Measurements from ENCODE around the gene CRCP. TPM values are rescaled to one million over a fixed set of nuclear protein-coding genes. Genes with fewer than 3 reads are reported as not detected.

The CRCP gene
- total and polyA plus RNA-seq, 2 of the 13 experiments (the other 11 are each of a cell fraction or from before 2014, with no cell fraction given), result 22.7 to 31.0 TPM

GRCh38 chr7:66114743-66115649, at the start of gene CRCP (continued):
- TF ChIP-seq ZNF574 (CRISPR knock-in tag; IDR thresholded peaks at IDR 0.05), result peak; percentile 99
- no peak for TF ChIP-seq ZNF354B (CRISPR knock-in tag; IDR thresholded peaks at IDR 0.05)
- TF ChIP-seq, protein P1, sequence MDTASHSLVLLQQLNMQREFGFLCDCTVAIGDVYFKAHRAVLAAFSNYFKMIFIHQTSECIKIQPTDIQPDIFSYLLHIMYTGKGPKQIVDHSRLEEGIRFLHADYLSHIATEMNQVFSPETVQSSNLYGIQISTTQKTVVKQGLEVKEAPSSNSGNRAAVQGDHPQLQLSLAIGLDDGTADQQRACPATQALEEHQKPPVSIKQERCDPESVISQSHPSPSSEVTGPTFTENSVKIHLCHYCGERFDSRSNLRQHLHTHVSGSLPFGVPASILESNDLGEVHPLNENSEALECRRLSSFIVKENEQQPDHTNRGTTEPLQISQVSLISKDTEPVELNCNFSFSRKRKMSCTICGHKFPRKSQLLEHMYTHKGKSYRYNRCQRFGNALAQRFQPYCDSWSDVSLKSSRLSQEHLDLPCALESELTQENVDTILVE (CRISPR knock-in tag; IDR thresholded peaks at IDR 0.05), result peak; percentile 28; the same call in 1 of the 2 replicates
- TF ChIP-seq ZNF7 (CRISPR knock-in tag; IDR thresholded peaks at IDR 0.05), result no peak
- no peak for TF ChIP-seq NFE2L2 (IDR thresholded peaks at IDR 0.05; ENCODE audit: low read length)
- 0 out of 2 replicates have a peak, but pooled peaks have one; percentile 82 for TF ChIP-seq ZNF274 (CRISPR knock-in tag; IDR thresholded peaks at IDR 0.05)
- peak; percentile 55 for TF ChIP-seq KDM5A (IDR thresholded peaks at IDR 0.05; ENCODE audit: borderline replicate concordance, low read length)
- no peak; the same call in 1 of the 2 replicates for TF ChIP-seq ZNF839 (CRISPR knock-in tag; IDR thresholded peaks at IDR 0.05; ENCODE audit: borderline replicate concordance)
- no peak for TF ChIP-seq ZNF383 (CRISPR knock-in tag; IDR thresholded peaks at IDR 0.05; ENCODE audit: borderline replicate concordance)
- TF ChIP-seq DRAP1 (CRISPR knock-in tag; IDR thresholded peaks at IDR 0.05), result peak; percentile 90
- TF ChIP-seq HES4 (CRISPR knock-in tag; IDR thresholded peaks at IDR 0.05; ENCODE audit: borderline replicate concordance), result no peak
- peak; percentile 95 for TF ChIP-seq ZNF501 (CRISPR knock-in tag; IDR thresholded peaks at IDR 0.05)
- TF ChIP-seq ZSCAN22 (CRISPR knock-in tag; IDR thresholded peaks at IDR 0.05), result peak; percentile 58; the same call in 1 of the 2 replicates
- TF ChIP-seq, protein P2, sequence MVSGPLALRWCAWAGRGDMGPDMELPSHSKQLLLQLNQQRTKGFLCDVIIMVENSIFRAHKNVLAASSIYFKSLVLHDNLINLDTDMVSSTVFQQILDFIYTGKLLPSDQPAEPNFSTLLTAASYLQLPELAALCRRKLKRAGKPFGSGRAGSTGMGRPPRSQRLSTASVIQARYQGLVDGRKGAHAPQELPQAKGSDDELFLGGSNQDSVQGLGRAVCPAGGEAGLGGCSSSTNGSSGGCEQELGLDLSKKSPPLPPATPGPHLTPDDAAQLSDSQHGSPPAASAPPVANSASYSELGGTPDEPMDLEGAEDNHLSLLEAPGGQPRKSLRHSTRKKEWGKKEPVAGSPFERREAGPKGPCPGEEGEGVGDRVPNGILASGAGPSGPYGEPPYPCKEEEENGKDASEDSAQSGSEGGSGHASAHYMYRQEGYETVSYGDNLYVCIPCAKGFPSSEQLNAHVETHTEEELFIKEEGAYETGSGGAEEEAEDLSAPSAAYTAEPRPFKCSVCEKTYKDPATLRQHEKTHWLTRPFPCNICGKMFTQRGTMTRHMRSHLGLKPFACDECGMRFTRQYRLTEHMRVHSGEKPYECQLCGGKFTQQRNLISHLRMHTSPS (CRISPR knock-in tag; IDR thresholded peaks at IDR 0.05; ENCODE audit: low read depth), result peak; percentile 89
- no peak for TF ChIP-seq SIN3B (IDR thresholded peaks at IDR 0.05; ENCODE audit: low read length)
- TF ChIP-seq ZNF878 (CRISPR knock-in tag; IDR thresholded peaks at IDR 0.05), result peak; percentile 82; the same call in 1 of the 2 replicates
- TF ChIP-seq CCDC6 (CRISPR knock-in tag; IDR thresholded peaks at IDR 0.05), result peak; percentile 65; the same call in 1 of the 2 replicates
- TF ChIP-seq CREB3 (CRISPR knock-in tag; IDR thresholded peaks at IDR 0.05), result peak; percentile 57; the same call in 1 of the 2 replicates
- TF ChIP-seq XRCC5 (optimal IDR thresholded peaks at IDR 0.05; ENCODE audit: low read length), result no peak
- peak; percentile 47; the same call in 1 of the 2 replicates for TF ChIP-seq ZNF773 (CRISPR knock-in tag; IDR thresholded peaks at IDR 0.05; ENCODE audit: borderline replicate concordance)

Measured in HepG2 (cell line).